K562 (cell line): ENCODE measurements around the gene EPHA2. TPM values are rescaled to one million over a fixed set of nuclear protein-coding genes. Genes with fewer than 3 reads are reported as not detected.

Source experiments
- BRD9 ChIP-seq: fragments of 450-650 bp; IDR thresholded peaks from 2 replicates; pipeline ENCODE4 v1.6.1; 2018; ENCODE audit warnings: low read depth; ENCODE audit not compliant: partially characterized antibody
- DPF2 ChIP-seq: fragments of 450-650 bp; IDR thresholded peaks from 2 replicates; pipeline ENCODE4 v1.6.1; 2016
- HNRNPUL1 ChIP-seq: fragments of 200-400 bp; formaldehyde crosslinking; IDR thresholded peaks from 2 replicates; pipeline ENCODE4 v1.6.1; 2017; ENCODE audit warnings: low read length
- MYNN ChIP-seq, 2 experiments: sonication (generic); formaldehyde crosslinking in 1 of 2; IDR thresholded peaks; 2 replicates each; pipeline versions ENCODE4 v1.5.0 to v1.6.1; 2016 to 2020; ENCODE audit warnings: antibody characterized with exemption in 1 of 2, missing genetic modification reagents in 1 of 2
- POLR2A ChIP-seq: fragments of 450-650 bp; conservative IDR thresholded peaks from 2 replicates; pipeline ENCODE4 v1.6.1; 2016
- POLR2G ChIP-seq: fragments of 200-400 bp; formaldehyde crosslinking; IDR thresholded peaks from 2 replicates; pipeline ENCODE4 v1.6.1; 2017; ENCODE audit warnings: low read depth, mild to moderate bottlenecking, antibody characterized with exemption, low read length, moderate library complexity
- SAFB ChIP-seq: fragments of 200-400 bp; formaldehyde crosslinking; IDR thresholded peaks from 2 replicates; pipeline ENCODE4 v1.6.1; 2017; ENCODE audit warnings: low read depth, low read length, borderline replicate concordance
- polyA plus RNA-seq, 8 experiments: library from polyadenylated mRNA; depleted of rRNA in 4 of 8; stranded (reverse) in 5 of 8; unstranded in 3 of 8; fragments of >200 nt; fragmentation: Nextera tagmentation in 2 of 8; fragmentation: Illumina TruSeq in 1 of 8; extraction: Ambion mirVana in 2 of 8; extraction: Trizol in 1 of 8; gene quantifications; 2 replicates each; pipeline versions ENCODE4 v1.2.1 to v1.2.3, GENCODE V29; 2011 to 2014; ENCODE audit warnings: inconsistent platforms in 1 of 8, missing spikeins in 1 of 8
- total RNA-seq, 7 experiments: library from RNA; depleted of rRNA in 6 of 7; stranded (reverse); fragments of >200 nt in 6 of 7; fragmentation: Illumina TruSeq in 2 of 7; extraction: Trizol in 2 of 7; gene quantifications; 2 replicates each; pipeline versions ENCODE4 v1.2.1 to v1.2.3, GENCODE V29; 2011 to 2021; ENCODE audit warnings: low replicate concordance in 1 of 7
- TF ChIP-seq, protein P1 (sequence below): fragments of 200-600 bp; sonication (generic); IDR thresholded peaks from one replicate; pipeline ENCODE4 v1.6.1; 2012; ENCODE audit warnings: mild to moderate bottlenecking, low read depth, low read length, inconsistent platforms
- TF ChIP-seq, protein P2 (sequence below): fragments of 250-450 bp; sonication (Bioruptor Pico); IDR thresholded peaks from 2 replicates; pipeline ENCODE4 v1.5.0; 2021; ENCODE audit warnings: mild to moderate bottlenecking, borderline replicate concordance
- TF ChIP-seq, protein P3 (sequence below): fragments of 450-650 bp; IDR thresholded peaks from 2 replicates; pipeline ENCODE4 v1.6.1; 2016; ENCODE audit warnings: missing biosample characterization, missing genetic modification characterization
- TF ChIP-seq, protein P4 (sequence below): fragments of 450-650 bp; formaldehyde crosslinking; IDR thresholded peaks from 2 replicates; pipeline ENCODE4 v1.4.0; 2020; ENCODE audit warnings: mild to moderate bottlenecking, moderate library complexity

The EPHA2 gene
- total and polyA plus RNA-seq, 9 of the 15 experiments (the other 6 are each of a cell fraction or from before 2014, with no cell fraction given), result 0.04 to 0.40 (median 0.07) TPM; not detected in 4

DNA sequence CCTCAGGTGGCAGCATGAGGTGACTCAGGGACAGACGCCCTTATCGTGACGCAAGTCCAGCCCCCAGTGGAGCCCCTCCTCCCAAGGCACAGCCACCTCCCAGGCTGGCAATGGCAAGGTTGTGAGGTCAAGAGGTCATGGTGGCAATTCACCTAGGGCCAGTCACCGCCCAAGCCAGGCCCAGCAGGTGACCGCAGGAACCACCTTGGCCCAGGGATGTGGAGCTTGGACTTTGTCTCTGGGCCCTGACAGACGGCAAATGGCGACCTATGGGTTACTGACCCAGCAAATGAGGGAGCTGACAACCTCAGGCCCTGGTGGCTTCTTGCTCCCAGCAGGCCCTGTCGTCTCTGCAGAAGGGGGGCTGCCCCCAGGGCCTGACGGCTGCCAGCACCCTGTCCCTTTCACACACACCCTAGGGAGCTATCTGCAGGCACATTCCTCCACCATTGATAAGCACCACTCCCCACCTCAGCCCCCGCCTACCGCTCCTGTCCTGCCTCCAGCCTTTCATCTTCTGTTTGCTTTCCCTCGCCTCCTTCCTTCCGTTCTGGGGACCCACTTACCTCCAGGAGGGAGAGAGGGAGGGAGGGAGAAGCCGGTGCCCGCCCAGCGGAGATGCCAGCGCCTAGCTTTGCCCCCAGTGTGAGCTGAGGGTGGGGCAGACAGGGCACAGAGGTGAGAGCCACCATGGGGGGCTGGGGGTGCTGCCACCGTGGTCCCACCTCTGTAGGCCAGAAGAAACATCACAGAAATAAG lies 12.1 kb downstream of the EPHA2 start (continued):
- TF ChIP-seq, protein P1, sequence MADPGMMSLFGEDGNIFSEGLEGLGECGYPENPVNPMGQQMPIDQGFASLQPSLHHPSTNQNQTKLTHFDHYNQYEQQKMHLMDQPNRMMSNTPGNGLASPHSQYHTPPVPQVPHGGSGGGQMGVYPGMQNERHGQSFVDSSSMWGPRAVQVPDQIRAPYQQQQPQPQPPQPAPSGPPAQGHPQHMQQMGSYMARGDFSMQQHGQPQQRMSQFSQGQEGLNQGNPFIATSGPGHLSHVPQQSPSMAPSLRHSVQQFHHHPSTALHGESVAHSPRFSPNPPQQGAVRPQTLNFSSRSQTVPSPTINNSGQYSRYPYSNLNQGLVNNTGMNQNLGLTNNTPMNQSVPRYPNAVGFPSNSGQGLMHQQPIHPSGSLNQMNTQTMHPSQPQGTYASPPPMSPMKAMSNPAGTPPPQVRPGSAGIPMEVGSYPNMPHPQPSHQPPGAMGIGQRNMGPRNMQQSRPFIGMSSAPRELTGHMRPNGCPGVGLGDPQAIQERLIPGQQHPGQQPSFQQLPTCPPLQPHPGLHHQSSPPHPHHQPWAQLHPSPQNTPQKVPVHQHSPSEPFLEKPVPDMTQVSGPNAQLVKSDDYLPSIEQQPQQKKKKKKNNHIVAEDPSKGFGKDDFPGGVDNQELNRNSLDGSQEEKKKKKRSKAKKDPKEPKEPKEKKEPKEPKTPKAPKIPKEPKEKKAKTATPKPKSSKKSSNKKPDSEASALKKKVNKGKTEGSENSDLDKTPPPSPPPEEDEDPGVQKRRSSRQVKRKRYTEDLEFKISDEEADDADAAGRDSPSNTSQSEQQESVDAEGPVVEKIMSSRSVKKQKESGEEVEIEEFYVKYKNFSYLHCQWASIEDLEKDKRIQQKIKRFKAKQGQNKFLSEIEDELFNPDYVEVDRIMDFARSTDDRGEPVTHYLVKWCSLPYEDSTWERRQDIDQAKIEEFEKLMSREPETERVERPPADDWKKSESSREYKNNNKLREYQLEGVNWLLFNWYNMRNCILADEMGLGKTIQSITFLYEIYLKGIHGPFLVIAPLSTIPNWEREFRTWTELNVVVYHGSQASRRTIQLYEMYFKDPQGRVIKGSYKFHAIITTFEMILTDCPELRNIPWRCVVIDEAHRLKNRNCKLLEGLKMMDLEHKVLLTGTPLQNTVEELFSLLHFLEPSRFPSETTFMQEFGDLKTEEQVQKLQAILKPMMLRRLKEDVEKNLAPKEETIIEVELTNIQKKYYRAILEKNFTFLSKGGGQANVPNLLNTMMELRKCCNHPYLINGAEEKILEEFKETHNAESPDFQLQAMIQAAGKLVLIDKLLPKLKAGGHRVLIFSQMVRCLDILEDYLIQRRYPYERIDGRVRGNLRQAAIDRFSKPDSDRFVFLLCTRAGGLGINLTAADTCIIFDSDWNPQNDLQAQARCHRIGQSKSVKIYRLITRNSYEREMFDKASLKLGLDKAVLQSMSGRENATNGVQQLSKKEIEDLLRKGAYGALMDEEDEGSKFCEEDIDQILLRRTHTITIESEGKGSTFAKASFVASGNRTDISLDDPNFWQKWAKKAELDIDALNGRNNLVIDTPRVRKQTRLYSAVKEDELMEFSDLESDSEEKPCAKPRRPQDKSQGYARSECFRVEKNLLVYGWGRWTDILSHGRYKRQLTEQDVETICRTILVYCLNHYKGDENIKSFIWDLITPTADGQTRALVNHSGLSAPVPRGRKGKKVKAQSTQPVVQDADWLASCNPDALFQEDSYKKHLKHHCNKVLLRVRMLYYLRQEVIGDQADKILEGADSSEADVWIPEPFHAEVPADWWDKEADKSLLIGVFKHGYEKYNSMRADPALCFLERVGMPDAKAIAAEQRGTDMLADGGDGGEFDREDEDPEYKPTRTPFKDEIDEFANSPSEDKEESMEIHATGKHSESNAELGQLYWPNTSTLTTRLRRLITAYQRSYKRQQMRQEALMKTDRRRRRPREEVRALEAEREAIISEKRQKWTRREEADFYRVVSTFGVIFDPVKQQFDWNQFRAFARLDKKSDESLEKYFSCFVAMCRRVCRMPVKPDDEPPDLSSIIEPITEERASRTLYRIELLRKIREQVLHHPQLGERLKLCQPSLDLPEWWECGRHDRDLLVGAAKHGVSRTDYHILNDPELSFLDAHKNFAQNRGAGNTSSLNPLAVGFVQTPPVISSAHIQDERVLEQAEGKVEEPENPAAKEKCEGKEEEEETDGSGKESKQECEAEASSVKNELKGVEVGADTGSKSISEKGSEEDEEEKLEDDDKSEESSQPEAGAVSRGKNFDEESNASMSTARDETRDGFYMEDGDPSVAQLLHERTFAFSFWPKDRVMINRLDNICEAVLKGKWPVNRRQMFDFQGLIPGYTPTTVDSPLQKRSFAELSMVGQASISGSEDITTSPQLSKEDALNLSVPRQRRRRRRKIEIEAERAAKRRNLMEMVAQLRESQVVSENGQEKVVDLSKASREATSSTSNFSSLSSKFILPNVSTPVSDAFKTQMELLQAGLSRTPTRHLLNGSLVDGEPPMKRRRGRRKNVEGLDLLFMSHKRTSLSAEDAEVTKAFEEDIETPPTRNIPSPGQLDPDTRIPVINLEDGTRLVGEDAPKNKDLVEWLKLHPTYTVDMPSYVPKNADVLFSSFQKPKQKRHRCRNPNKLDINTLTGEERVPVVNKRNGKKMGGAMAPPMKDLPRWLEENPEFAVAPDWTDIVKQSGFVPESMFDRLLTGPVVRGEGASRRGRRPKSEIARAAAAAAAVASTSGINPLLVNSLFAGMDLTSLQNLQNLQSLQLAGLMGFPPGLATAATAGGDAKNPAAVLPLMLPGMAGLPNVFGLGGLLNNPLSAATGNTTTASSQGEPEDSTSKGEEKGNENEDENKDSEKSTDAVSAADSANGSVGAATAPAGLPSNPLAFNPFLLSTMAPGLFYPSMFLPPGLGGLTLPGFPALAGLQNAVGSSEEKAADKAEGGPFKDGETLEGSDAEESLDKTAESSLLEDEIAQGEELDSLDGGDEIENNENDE, result no peak
- TF ChIP-seq, protein P2, sequence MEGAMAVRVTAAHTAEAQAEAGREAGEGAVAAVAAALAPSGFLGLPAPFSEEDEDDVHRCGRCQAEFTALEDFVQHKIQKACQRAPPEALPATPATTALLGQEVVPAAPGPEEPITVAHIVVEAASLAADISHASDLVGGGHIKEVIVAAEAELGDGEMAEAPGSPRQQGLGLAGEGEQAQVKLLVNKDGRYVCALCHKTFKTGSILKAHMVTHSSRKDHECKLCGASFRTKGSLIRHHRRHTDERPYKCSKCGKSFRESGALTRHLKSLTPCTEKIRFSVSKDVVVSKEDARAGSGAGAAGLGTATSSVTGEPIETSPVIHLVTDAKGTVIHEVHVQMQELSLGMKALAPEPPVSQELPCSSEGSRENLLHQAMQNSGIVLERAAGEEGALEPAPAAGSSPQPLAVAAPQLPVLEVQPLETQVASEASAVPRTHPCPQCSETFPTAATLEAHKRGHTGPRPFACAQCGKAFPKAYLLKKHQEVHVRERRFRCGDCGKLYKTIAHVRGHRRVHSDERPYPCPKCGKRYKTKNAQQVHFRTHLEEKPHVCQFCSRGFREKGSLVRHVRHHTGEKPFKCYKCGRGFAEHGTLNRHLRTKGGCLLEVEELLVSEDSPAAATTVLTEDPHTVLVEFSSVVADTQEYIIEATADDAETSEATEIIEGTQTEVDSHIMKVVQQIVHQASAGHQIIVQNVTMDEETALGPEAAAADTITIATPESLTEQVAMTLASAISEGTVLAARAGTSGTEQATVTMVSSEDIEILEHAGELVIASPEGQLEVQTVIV, result no peak
- TF ChIP-seq POLR2G (peak; percentile 72), HNRNPUL1 (no peak), SAFB (no peak), BRD9 (no peak), DPF2 (peak; percentile 96), MYNN (IDR thresholded peaks at IDR 0.05) (peak; percentile 92), MYNN (CRISPR knock-in tag; IDR thresholded peaks at IDR 0.05) (no peak), POLR2A (0 out of 2 replicates have a peak, but pooled peaks have one; percentile 58)
- TF ChIP-seq, protein P3, sequence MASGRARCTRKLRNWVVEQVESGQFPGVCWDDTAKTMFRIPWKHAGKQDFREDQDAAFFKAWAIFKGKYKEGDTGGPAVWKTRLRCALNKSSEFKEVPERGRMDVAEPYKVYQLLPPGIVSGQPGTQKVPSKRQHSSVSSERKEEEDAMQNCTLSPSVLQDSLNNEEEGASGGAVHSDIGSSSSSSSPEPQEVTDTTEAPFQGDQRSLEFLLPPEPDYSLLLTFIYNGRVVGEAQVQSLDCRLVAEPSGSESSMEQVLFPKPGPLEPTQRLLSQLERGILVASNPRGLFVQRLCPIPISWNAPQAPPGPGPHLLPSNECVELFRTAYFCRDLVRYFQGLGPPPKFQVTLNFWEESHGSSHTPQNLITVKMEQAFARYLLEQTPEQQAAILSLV (tag), result no peak
- TF ChIP-seq, protein P4, sequence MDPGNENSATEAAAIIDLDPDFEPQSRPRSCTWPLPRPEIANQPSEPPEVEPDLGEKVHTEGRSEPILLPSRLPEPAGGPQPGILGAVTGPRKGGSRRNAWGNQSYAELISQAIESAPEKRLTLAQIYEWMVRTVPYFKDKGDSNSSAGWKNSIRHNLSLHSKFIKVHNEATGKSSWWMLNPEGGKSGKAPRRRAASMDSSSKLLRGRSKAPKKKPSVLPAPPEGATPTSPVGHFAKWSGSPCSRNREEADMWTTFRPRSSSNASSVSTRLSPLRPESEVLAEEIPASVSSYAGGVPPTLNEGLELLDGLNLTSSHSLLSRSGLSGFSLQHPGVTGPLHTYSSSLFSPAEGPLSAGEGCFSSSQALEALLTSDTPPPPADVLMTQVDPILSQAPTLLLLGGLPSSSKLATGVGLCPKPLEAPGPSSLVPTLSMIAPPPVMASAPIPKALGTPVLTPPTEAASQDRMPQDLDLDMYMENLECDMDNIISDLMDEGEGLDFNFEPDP (CRISPR knock-in tag), result no peak
